Stimulated activated naive CD8-positive, alpha-beta T cell treated with anti-CD3 and anti-CD28 coated beads, Interleukin-15, amount 100 ng/mL, for 72 hours (primary cell): ENCODE measurements around the gene SMOC1.

ENCODE experiments used
- ATAC-seq: fragments of 150-1000 bp; cut with Tn5 transposase; 2 replicates; pipeline ENCODE4 v1.10.0; 2021; ENCODE audit warnings: mild to moderate bottlenecking, moderate library complexity
- DNase-seq, 2 donors: peaks; one replicate each; pipeline ENCODE4 v3.0.0; 2021 to 2022
- H3K27ac Mint-ChIP-seq, 2 donors: one replicate each; pipeline ENCODE4 v1.8.0; 2022; ENCODE audit warnings: mild to moderate bottlenecking in 2 of 2, mixed read lengths in 2 of 2, moderate library complexity in 2 of 2
- H3K27me3 Mint-ChIP-seq: one replicate; pipeline ENCODE4 v1.8.0; 2022; ENCODE audit warnings: mixed read lengths
- H3K4me1 Mint-ChIP-seq: one replicate; pipeline ENCODE4 v1.8.0; 2022; ENCODE audit warnings: mild to moderate bottlenecking, mixed read lengths
- H3K4me3 Mint-ChIP-seq, 2 donors: one replicate each; pipeline ENCODE4 v1.8.0; 2022; ENCODE audit warnings: mild to moderate bottlenecking in 2 of 2, mixed read lengths in 2 of 2, moderate library complexity in 1 of 2
- H3K9me3 Mint-ChIP-seq, 2 donors: one replicate each; pipeline ENCODE4 v1.8.0; 2022; ENCODE audit warnings: mixed read lengths in 2 of 2

The SMOC1 gene

GRCh38 chr14:69854598-69854997 is 24.6 kb upstream of the SMOC1 start:
- Mint-ChIP-seq H3K4me1 (no peaks in the 10 kb centered on the region), H3K9me3 (no peaks in the 10 kb centered on the region), H3K27ac (no peak overlapping the region), H3K4me3 (no peak overlapping the region), H3K27me3 (peaks cover 23% of the 10 kb centered on the region)
- no peak for DNase-seq
- ATAC-seq = no peak

- H3K27ac Mint-ChIP-seq = no peak overlapping the region
- DNase-seq = no peak
- no peaks in the 10 kb centered on the region for H3K4me1 Mint-ChIP-seq
- peaks cover 23% of the 10 kb centered on the region for H3K27me3 Mint-ChIP-seq
- H3K4me3 Mint-ChIP-seq = no peak overlapping the region
- ATAC-seq = no peak
- H3K9me3 Mint-ChIP-seq = no peaks in the 10 kb centered on the region
These were observed 23.9 kb upstream of the SMOC1 start for GRCh38 chr14:69855180-69855832.

GRCh38 chr14:69858801-69859200 is 20.4 kb upstream of the SMOC1 start:
- H3K27ac Mint-ChIP-seq = no peak overlapping the region
- H3K4me3 Mint-ChIP-seq = no peak overlapping the region
- no peaks in the 10 kb centered on the region for H3K4me1 Mint-ChIP-seq
- ATAC-seq (no peak), DNase-seq (no peak)
- no peaks in the 10 kb centered on the region for H3K9me3 Mint-ChIP-seq
- H3K27me3 Mint-ChIP-seq = peaks cover 19% of the 10 kb centered on the region

GRCh38 chr14:69859591-69859990 is 19.6 kb upstream of the SMOC1 start:
- Mint-ChIP-seq H3K4me1 (no peaks in the 10 kb centered on the region), H3K27me3 (peaks cover 12% of the 10 kb centered on the region), H3K9me3 (peaks cover 6 to 8% of the 10 kb centered on the region in 2 donors), H3K27ac (no peak overlapping the region), H3K4me3 (no peak overlapping the region)
- DNase-seq = no peak
- no peak for ATAC-seq

- H3K4me3 Mint-ChIP-seq = no peak overlapping the region
- H3K4me1 Mint-ChIP-seq = no peaks in the 10 kb centered on the region
- H3K9me3 Mint-ChIP-seq = peaks cover 9 to 12% of the 10 kb centered on the region in 2 donors
- DNase-seq (no peak), ATAC-seq (no peak)
- H3K27ac Mint-ChIP-seq = no peak overlapping the region
- peaks cover 8% of the 10 kb centered on the region for H3K27me3 Mint-ChIP-seq
These were observed 19.0 kb upstream of the SMOC1 start for GRCh38 chr14:69860221-69860620.

DNA sequence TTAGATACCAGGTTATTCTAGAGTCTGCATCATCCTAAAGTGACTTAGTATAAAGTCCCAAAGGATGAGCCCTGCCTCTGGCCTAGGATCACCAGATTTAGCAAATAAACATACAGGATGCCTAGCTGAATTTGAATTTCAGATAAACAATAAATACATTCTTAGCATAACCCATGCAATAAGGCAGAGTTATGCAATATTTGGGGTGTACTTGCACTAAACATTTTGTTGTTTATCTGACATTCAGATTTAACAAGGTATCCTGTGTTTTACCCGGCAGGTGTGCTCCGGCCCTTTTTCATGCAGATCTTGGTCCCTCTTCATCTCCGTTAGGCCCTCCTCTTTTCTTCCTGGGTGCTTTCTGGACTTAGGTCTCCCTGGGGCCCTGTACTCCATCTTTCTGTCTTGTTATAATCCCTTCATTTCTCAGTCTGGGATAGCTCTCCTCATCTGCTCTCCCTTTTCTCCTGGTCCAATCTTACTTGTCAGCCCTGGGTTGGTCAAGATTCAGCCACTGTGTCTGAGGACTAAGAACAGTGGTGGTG is 18.1 kb upstream of the SMOC1 start:
- Mint-ChIP-seq H3K4me3 (no peak overlapping the region), H3K27ac (peak overlapping the region in 1 of 2 donors; percentile 24), H3K27me3 (peaks cover 16% of the 10 kb centered on the region), H3K4me1 (no peaks in the 10 kb centered on the region), H3K9me3 (peaks cover 9 to 18% of the 10 kb centered on the region in 2 donors)
- no peak for DNase-seq
- no peak for ATAC-seq

DNA sequence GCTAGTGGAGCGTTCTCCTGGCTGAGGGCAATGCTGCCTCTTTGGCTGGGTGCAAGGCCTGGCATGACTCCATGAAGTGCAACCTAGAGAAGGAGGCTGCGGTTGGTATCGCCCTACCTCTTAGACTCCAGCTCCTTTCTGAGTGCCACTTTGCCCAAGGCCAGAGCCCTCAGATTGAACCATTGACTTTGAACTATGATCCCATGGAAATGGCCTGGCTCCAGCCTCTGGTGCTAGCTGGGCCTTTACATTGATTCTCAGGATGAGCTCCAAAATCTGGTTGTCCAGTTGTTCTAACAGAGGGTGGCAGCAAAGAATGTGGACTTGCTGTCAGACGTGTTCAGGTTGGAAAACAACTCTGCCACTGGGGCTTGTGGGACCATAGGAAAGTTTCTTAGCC is 16.1 kb upstream of the SMOC1 start:
- no peak for ATAC-seq
- Mint-ChIP-seq H3K9me3 (peaks cover 10 to 27% of the 10 kb centered on the region in 2 donors), H3K27ac (no peak overlapping the region), H3K4me1 (no peaks in the 10 kb centered on the region), H3K4me3 (no peak overlapping the region), H3K27me3 (peaks cover 27% of the 10 kb centered on the region)
- DNase-seq = no peak

- no peak for DNase-seq
- peaks cover 13 to 27% of the 10 kb centered on the region in 2 donors for H3K9me3 Mint-ChIP-seq
- no peaks in the 10 kb centered on the region for H3K4me1 Mint-ChIP-seq
- H3K27me3 Mint-ChIP-seq = peaks cover 31% of the 10 kb centered on the region
- H3K4me3 Mint-ChIP-seq = no peak overlapping the region
- no peak overlapping the region for H3K27ac Mint-ChIP-seq
- ATAC-seq = no peak
These were observed 13.4 kb upstream of the SMOC1 start for GRCh38 chr14:69865701-69866365.

DNA sequence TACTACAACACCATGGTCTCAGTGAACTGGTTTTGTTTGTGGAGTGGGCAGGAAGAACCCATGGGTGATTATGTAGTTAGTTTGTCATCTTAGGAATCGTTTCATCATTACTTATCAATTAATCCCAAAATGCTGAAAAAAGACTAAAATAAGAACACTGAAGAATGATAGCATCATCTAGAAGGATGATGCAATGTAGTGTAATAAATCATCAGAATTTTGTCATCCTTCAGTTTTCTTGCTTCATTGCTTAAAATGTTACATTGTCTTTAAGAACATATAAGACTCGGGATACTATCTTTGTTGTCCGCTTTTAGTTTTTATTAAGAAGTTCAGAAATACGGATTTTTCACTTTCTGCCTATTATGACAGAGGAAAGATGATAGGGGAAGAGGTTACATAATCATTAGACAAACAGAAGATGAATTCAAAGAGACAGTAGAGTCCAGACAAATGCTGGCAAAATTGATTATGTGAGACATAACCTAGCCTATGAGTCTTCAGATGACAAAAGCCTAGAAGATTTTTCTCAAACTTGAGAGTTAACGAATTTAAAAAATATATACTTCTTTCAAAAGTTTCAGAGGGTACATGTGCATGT is 10.8 kb upstream of the SMOC1 start:
- Mint-ChIP-seq H3K27ac (peak overlapping the region; percentile 80 to 81), H3K4me3 (no peak overlapping the region), H3K4me1 (no peaks in the 10 kb centered on the region), H3K27me3 (peaks cover 31% of the 10 kb centered on the region), H3K9me3 (peaks cover 13 to 27% of the 10 kb centered on the region in 2 donors)
- DNase-seq (no peak), ATAC-seq (no peak)

DNA sequence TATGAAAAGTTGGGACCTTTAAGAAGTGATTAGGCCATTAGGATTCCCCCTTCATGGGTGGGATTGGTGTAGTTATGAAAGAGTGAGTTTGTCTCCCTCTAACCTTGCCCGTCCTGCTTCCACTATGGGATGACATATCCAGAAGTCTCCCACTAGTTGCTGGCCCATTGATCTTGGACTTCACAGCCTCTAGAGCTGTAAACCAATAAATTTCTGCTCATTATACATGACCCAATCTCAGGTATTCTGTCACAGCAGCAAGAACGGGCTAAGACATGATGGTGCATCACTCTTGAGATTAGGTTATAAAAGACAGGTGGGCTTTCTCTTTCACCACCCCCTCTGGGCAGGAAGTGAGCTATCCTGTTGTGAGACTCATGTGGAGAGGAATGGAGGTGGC is 8.6 kb upstream of the SMOC1 start:
- Mint-ChIP-seq H3K9me3 (peaks cover 4 to 13% of the 10 kb centered on the region in 2 donors), H3K4me1 (no peaks in the 10 kb centered on the region), H3K27ac (no peak overlapping the region), H3K27me3 (peaks cover 27% of the 10 kb centered on the region), H3K4me3 (no peak overlapping the region)
- DNase-seq = no peak
- no peak for ATAC-seq

DNA sequence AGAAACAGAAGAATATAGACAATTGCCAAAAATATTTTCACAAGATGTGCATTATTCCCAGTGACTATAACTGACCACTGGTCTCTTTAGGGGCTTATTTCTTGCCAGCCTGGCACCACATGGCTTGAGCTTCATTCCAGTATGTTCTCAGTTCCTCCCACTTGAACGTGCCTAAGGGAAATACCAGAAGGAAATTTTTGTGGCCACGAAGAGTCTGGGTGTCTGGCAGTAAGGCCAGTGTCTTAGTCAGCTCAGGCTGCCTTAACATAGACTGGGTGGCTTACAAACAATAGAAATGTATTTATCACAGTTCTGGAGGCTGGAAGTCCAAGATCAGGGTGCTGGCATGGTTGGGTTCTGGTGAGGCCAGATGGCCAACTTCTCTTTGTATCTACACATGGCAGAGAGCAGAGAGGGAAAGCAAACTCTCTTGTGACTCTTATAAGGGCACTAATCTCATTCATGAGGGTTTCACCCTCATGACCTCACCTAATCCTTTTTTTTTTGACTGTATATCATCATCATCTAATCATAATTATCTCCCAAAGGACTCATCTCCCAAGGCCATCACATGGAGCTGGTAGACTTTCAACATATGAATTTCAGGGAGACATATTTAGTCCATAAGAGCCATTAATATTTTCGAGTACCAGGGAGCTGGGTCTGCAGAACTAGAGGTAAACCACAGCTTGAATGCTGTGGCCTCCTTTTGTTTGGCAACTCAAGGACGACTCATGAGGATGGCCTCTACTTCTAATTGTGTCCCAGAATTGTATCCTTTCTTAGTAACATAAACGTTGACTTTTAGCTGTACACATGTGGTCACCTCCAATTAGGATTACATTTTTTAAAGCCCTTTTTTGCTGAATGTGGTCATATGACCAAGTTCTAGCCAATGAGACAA is 5.1 kb upstream of the SMOC1 start:
- no peaks in the 10 kb centered on the region for H3K9me3 Mint-ChIP-seq
- no peak overlapping the region for H3K4me3 Mint-ChIP-seq
- peaks cover 20% of the 10 kb centered on the region for H3K27me3 Mint-ChIP-seq
- H3K27ac Mint-ChIP-seq = no peak overlapping the region
- H3K4me1 Mint-ChIP-seq = no peaks in the 10 kb centered on the region
- DNase-seq (no peak), ATAC-seq (no peak)

- Mint-ChIP-seq H3K27ac (no peak overlapping the region), H3K27me3 (peaks cover 41% of the 10 kb centered on the region), H3K9me3 (no peaks in the 10 kb centered on the region), H3K4me1 (no peaks in the 10 kb centered on the region), H3K4me3 (no peak overlapping the region)
- DNase-seq = no peak
- ATAC-seq = no peak
These were observed 2.9 kb upstream of the SMOC1 start for GRCh38 chr14:69876221-69876847.

- ATAC-seq (no peak), DNase-seq (no peak)
- H3K27me3 Mint-ChIP-seq = peaks cover 46% of the 10 kb centered on the region
- no peaks in the 10 kb centered on the region for H3K4me1 Mint-ChIP-seq
- no peaks in the 10 kb centered on the region for H3K9me3 Mint-ChIP-seq
- H3K4me3 Mint-ChIP-seq = no peak overlapping the region
- no peak overlapping the region for H3K27ac Mint-ChIP-seq
These were observed 2.3 kb upstream of the SMOC1 start for GRCh38 chr14:69876848-69877306.

DNA sequence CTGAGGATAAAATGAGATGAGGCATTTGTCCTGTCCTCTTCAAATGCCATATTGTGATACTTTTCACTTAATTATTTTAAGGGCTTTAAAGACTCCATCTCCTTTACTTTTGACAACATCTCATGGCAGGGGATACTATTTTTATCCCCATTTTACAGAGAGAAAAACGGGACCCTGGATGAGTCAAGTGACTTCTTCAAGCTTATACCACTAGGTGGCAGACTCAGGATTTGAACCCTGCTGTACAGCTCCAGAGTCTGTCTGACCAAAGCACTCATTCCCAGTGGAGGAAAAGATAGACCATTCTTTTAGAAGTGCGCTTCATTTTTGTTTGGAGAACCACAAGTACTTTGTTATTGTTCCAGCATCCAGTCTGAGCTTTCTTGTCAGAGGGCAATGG is 1.7 kb upstream of the SMOC1 start:
- ATAC-seq (no peak), DNase-seq (no peak)
- H3K4me3 Mint-ChIP-seq = no peak overlapping the region
- H3K4me1 Mint-ChIP-seq = no peaks in the 10 kb centered on the region
- H3K27me3 Mint-ChIP-seq = peaks cover 53% of the 10 kb centered on the region
- no peaks in the 10 kb centered on the region for H3K9me3 Mint-ChIP-seq
- no peak overlapping the region for H3K27ac Mint-ChIP-seq

DNA sequence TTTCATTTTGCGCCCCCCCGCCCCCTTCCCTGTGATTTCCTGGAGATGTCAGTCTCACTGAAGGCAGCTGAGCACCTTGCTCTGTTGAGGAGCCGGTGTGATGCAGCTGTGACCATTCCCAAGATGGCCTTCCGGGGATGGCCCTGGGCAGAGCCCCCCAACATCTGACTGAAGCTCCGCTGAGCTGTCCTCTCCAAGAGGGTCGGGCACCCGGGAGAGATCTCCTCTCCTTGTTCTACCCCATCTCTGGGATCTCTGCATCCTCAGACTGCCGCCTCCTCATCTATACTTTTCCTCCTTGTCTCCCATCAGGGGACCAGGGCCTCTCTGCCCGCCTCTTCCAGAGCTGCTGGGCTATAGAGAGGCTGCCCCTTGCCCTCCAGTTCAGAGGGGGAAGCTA is 965 bp upstream of the SMOC1 start:
- Mint-ChIP-seq H3K27ac (no peak overlapping the region), H3K9me3 (no peaks in the 10 kb centered on the region), H3K27me3 (peaks cover 56% of the 10 kb centered on the region), H3K4me1 (no peaks in the 10 kb centered on the region), H3K4me3 (no peak overlapping the region)
- ATAC-seq = no peak
- no peak for DNase-seq
